ENCODE measurements around the gene PPP1R3A.

- TF ChIP-seq CTCF (conservative IDR thresholded peaks at IDR 0.05 in 1 of 2, IDR thresholded peaks at IDR 0.05 in 1 of 2; ENCODE audit: low read depth in 1 of 2, low read length in 2 of 2) (no peak), EZH2 (IDR thresholded peaks at IDR 0.05; ENCODE audit: low read length, missing control alignments) (no peak)
Measured at GRCh38 chr7:113880559-113880958, 38.2 kb downstream of the PPP1R3A start.
